Astrocyte (in vitro differentiated cells and primary cell): ENCODE data around the gene ACBD3. TPM values are rescaled to one million over a fixed set of nuclear protein-coding genes. Genes with fewer than 3 reads are reported as not detected.

Experiments
- DNase-seq: peaks from one replicate; pipeline ENCODE4 v3.0.0-alpha.2; 2010; ENCODE audit warnings: low read depth
- FAIRE-seq: peaks from 2 replicates; lab custom pipeline; 2011; peaks lifted over from hg19 to GRCh38; lab: Jason Lieb, UNC
- H2AFZ ChIP-seq: 2 replicates; pipeline ENCODE4 v1.6.0; 2012; ENCODE audit warnings: low read depth, low read length, inconsistent platforms
- H3K27ac ChIP-seq: 2 replicates; pipeline ENCODE4 v1.5.1; 2011; ENCODE audit warnings: low read depth, low read length, inconsistent platforms
- H3K27me3 ChIP-seq: 2 replicates; pipeline ENCODE4 v1.6.0; 2011; ENCODE audit warnings: low read length, inconsistent platforms; ENCODE audit not compliant: insufficient read depth
- H3K36me3 ChIP-seq: 2 replicates; pipeline ENCODE4 v1.5.1; 2011; ENCODE audit warnings: low read length, inconsistent platforms; ENCODE audit not compliant: insufficient read depth
- H3K4me1 ChIP-seq: 2 replicates; pipeline ENCODE4 v1.5.1; 2011; ENCODE audit warnings: low read length, inconsistent platforms; ENCODE audit not compliant: insufficient read depth
- H3K4me2 ChIP-seq: 2 replicates; pipeline ENCODE4 v1.6.0; 2012; ENCODE audit warnings: low read length, inconsistent platforms
- H3K4me3 ChIP-seq: 2 replicates; pipeline ENCODE4 v1.5.1; 2011; ENCODE audit warnings: low read depth, mild to moderate bottlenecking, low read length, inconsistent platforms; ENCODE audit not compliant: insufficient read depth
- H3K79me2 ChIP-seq: 2 replicates; pipeline ENCODE4 v1.6.0; 2012; ENCODE audit warnings: mild to moderate bottlenecking, low read length, inconsistent platforms; ENCODE audit not compliant: insufficient read depth
- H3K9ac ChIP-seq: 2 replicates; pipeline ENCODE4 v1.6.0; 2012; ENCODE audit warnings: mild to moderate bottlenecking, low read length, inconsistent platforms
- H3K9me3 ChIP-seq: 2 replicates; pipeline ENCODE4 v1.5.1; 2012; ENCODE audit warnings: low read depth, mild to moderate bottlenecking, low read length, inconsistent platforms; ENCODE audit not compliant: insufficient read depth
- H4K20me1 ChIP-seq: 2 replicates; pipeline ENCODE4 v1.6.0; 2012; ENCODE audit warnings: low read length, inconsistent platforms; ENCODE audit not compliant: insufficient read depth
- H3K27ac Mint-ChIP-seq: one replicate; pipeline ENCODE4 v1.8.0; 2021; ENCODE audit warnings: mild to moderate bottlenecking, mixed read lengths; ENCODE audit not compliant: unreplicated experiment
- H3K27me3 Mint-ChIP-seq: one replicate; pipeline ENCODE4 v1.8.0; 2021; ENCODE audit warnings: low read depth, mixed read lengths; ENCODE audit not compliant: unreplicated experiment
- H3K36me3 Mint-ChIP-seq: one replicate; pipeline ENCODE4 v1.8.0; 2021; ENCODE audit warnings: low read depth, mixed read lengths; ENCODE audit not compliant: unreplicated experiment
- H3K4me1 Mint-ChIP-seq: one replicate; pipeline ENCODE4 v1.8.0; 2021; ENCODE audit warnings: low read depth, mixed read lengths; ENCODE audit not compliant: unreplicated experiment
- H3K4me3 Mint-ChIP-seq: one replicate; pipeline ENCODE4 v1.8.0; 2021; ENCODE audit warnings: mild to moderate bottlenecking, moderate library complexity, mixed read lengths; ENCODE audit not compliant: unreplicated experiment
- H3K9me3 Mint-ChIP-seq: one replicate; pipeline ENCODE4 v1.8.0; 2021; ENCODE audit warnings: mild to moderate bottlenecking, mixed read lengths; ENCODE audit not compliant: unreplicated experiment
- CTCF ChIP-seq: IDR thresholded peaks from 2 replicates; pipeline ENCODE4 v1.5.1; 2011; ENCODE audit warnings: low read depth, mild to moderate bottlenecking, inconsistent platforms, low read length, moderate library complexity; ENCODE audit not compliant: insufficient read depth
- EZH2 ChIP-seq: IDR thresholded peaks from 2 replicates; pipeline ENCODE4 v1.6.1; 2012; ENCODE audit warnings: mild to moderate bottlenecking, low read length, inconsistent platforms; ENCODE audit not compliant: insufficient read depth
- total RNA-seq: library from RNA; stranded (reverse); gene quantifications from 2 replicates; pipeline ENCODE4 v1.2.1, GENCODE V29; 2021

ACBD3 gene
- total RNA-seq, 1 donor from 2014 or later, result 66.7 TPM

GRCh38 chr1:226201029-226201593 lies 14.6 kb upstream of the ACBD3 start:
- Histone ChIP-seq H3K9ac (no peak overlapping the region), H3K4me3 (no peak overlapping the region), H3K9me3 (no peaks in the 10 kb centered on the region), H3K4me2 (no peak overlapping the region), H3K27ac (no peak overlapping the region), H3K36me3 (no peaks in the 10 kb centered on the region), H3K4me1 (no peaks in the 10 kb centered on the region), H3K79me2 (no peaks in the 10 kb centered on the region), H2AFZ (no peak overlapping the region), H3K27me3 (no peaks in the 10 kb centered on the region), H4K20me1 (no peaks in the 10 kb centered on the region)
- TF ChIP-seq CTCF (no peak), EZH2 (no peak)
- DNase-seq, result no peak
- Mint-ChIP-seq H3K27ac (no peak overlapping the region), H3K4me1 (no peaks in the 10 kb centered on the region), H3K4me3 (no peak overlapping the region), H3K27me3 (peaks cover 13% of the 10 kb centered on the region), H3K9me3 (no peaks in the 10 kb centered on the region), H3K36me3 (no peaks in the 10 kb centered on the region)
- FAIRE-seq, result no peak

- no peak for FAIRE-seq
- no peaks in the 10 kb centered on the region for H3K4me1 ChIP-seq
- TF ChIP-seq CTCF (no peak), EZH2 (no peak)
- no peaks in the 10 kb centered on the region for H4K20me1 ChIP-seq
- no peak overlapping the region for H3K4me3 Mint-ChIP-seq
- no peaks in the 10 kb centered on the region for H3K79me2 ChIP-seq
- H3K4me2 ChIP-seq, result no peak overlapping the region
- H3K36me3 ChIP-seq, result no peaks in the 10 kb centered on the region
- peaks cover 17% of the 10 kb centered on the region for H3K27me3 Mint-ChIP-seq
- no peak overlapping the region for H3K27ac ChIP-seq
- H2AFZ ChIP-seq, result no peak overlapping the region
- no peaks in the 10 kb centered on the region for H3K27me3 ChIP-seq
- H3K27ac Mint-ChIP-seq, result no peak overlapping the region
- H3K9ac ChIP-seq, result no peak overlapping the region
- no peaks in the 10 kb centered on the region for H3K9me3 Mint-ChIP-seq
- no peak for DNase-seq
- no peaks in the 10 kb centered on the region for H3K4me1 Mint-ChIP-seq
- no peaks in the 10 kb centered on the region for H3K9me3 ChIP-seq
- H3K4me3 ChIP-seq, result no peak overlapping the region
- H3K36me3 Mint-ChIP-seq, result no peaks in the 10 kb centered on the region
Measured at GRCh38 chr1:226199971-226200370, 13.4 kb upstream of the ACBD3 start.

GRCh38 chr1:226195144-226195543 lies 8.6 kb upstream of the ACBD3 start:
- no peak overlapping the region for H3K27ac Mint-ChIP-seq
- Histone ChIP-seq H3K79me2 (no peaks in the 10 kb centered on the region), H4K20me1 (no peaks in the 10 kb centered on the region), H3K9ac (no peak overlapping the region), H3K4me3 (no peak overlapping the region), H3K27me3 (no peaks in the 10 kb centered on the region), H3K4me2 (no peak overlapping the region), H3K36me3 (no peaks in the 10 kb centered on the region), H2AFZ (no peak overlapping the region), H3K27ac (no peak overlapping the region), H3K4me1 (no peaks in the 10 kb centered on the region), H3K9me3 (no peaks in the 10 kb centered on the region)
- peaks cover 11% of the 10 kb centered on the region for H3K27me3 Mint-ChIP-seq
- H3K4me1 Mint-ChIP-seq, result no peaks in the 10 kb centered on the region
- FAIRE-seq (no peak), DNase-seq (no peak)
- no peak for TF ChIP-seq EZH2
- H3K9me3 Mint-ChIP-seq, result no peaks in the 10 kb centered on the region
- H3K4me3 Mint-ChIP-seq, result no peak overlapping the region
- no peaks in the 10 kb centered on the region for H3K36me3 Mint-ChIP-seq
